Fibroblast of lung (primary cell): ENCODE data around the gene BMPR1A. TPM values are rescaled to one million over a fixed set of nuclear protein-coding genes. Genes with fewer than 3 reads are reported as not detected.

Source experiments
- DNase-seq, 2 donors: peaks; one replicate each; pipeline versions ENCODE4 v3.0.0 to v3.0.0-alpha.2; 2010; ENCODE audit warnings: low read depth in 2 of 2
- H2AFZ ChIP-seq: 2 replicates; pipeline ENCODE4 v1.5.1; 2012; ENCODE audit warnings: low read length, control low read depth, inconsistent platforms
- H3K27ac ChIP-seq: 2 replicates; pipeline ENCODE4 v1.5.1; 2011; ENCODE audit warnings: low read length, control low read depth; ENCODE audit not compliant: insufficient read depth
- H3K27me3 ChIP-seq: 2 replicates; pipeline ENCODE4 v1.5.1; 2011; ENCODE audit warnings: mild to moderate bottlenecking, low read length; ENCODE audit not compliant: control insufficient read depth, insufficient read depth
- H3K36me3 ChIP-seq: 2 replicates; pipeline ENCODE4 v1.5.1; 2011; ENCODE audit warnings: low read length; ENCODE audit not compliant: control insufficient read depth, insufficient read depth
- H3K4me1 ChIP-seq: 2 replicates; pipeline ENCODE4 v1.5.1; 2011; ENCODE audit warnings: low read length; ENCODE audit not compliant: control insufficient read depth, insufficient read depth; ENCODE audit errors: extremely low read depth
- H3K4me2 ChIP-seq: 2 replicates; pipeline ENCODE4 v1.5.1; 2011; ENCODE audit warnings: low read length, control low read depth; ENCODE audit not compliant: insufficient read depth; ENCODE audit errors: extremely low read depth
- H3K4me3 ChIP-seq, 4 experiments: fragments of 200-600 bp in 1 of 4; sonication (generic) in 1 of 4; replicated peaks in 1 of 4; 2 replicates each; pipeline ENCODE4 v1.5.1; 2011 to 2016; ENCODE audit warnings: low read length in 4 of 4, low read depth in 3 of 4, mild to moderate bottlenecking in 3 of 4, control low read depth in 2 of 4, inconsistent platforms in 1 of 4, mixed read lengths in 1 of 4; ENCODE audit not compliant: insufficient read depth in 1 of 4; ENCODE audit errors: control extremely low read depth in 1 of 4
- H3K79me2 ChIP-seq: 2 replicates; pipeline ENCODE4 v1.5.1; 2012; ENCODE audit warnings: mild to moderate bottlenecking, low read length, inconsistent platforms; ENCODE audit not compliant: control insufficient read depth, insufficient read depth
- H3K9ac ChIP-seq: 2 replicates; pipeline ENCODE4 v1.5.1; 2011; ENCODE audit warnings: mild to moderate bottlenecking, low read length, control low read depth; ENCODE audit not compliant: insufficient read depth
- H3K9me3 ChIP-seq: 2 replicates; pipeline ENCODE4 v1.5.1; 2012; ENCODE audit warnings: low read depth, low read length; ENCODE audit not compliant: control insufficient read depth, insufficient read depth
- H4K20me1 ChIP-seq: 2 replicates; pipeline ENCODE4 v1.5.1; 2011; ENCODE audit warnings: low read length; ENCODE audit not compliant: control insufficient read depth, insufficient read depth; ENCODE audit errors: extremely low read depth
- CTCF ChIP-seq, 2 donors: IDR thresholded peaks in 1 of 2; conservative IDR thresholded peaks in 1 of 2; 1 replicate in 1 of 2; 2 replicates in 1 of 2; pipeline ENCODE4 v1.5.1; 2011 to 2012; ENCODE audit warnings: low read length in 2 of 2, control low read depth in 1 of 2, inconsistent platforms in 1 of 2, low read depth in 1 of 2, mild to moderate bottlenecking in 1 of 2
- EZH2 ChIP-seq: IDR thresholded peaks from 2 replicates; pipeline ENCODE4 v1.5.1; 2012; ENCODE audit warnings: low read length, control low read depth, mild to moderate bottlenecking; ENCODE audit errors: missing control alignments
- polyA plus RNA-seq, 2 donors: library from polyadenylated mRNA; depleted of rRNA in 1 of 2; stranded (reverse) in 1 of 2; unstranded in 1 of 2; fragments of >200 nt; gene quantifications; 2 replicates each; pipeline ENCODE4 v1.2.1, GENCODE V29; 2011 to 2012; ENCODE audit warnings: missing spikeins in 1 of 2
- total RNA-seq: library from RNA; depleted of rRNA; stranded (reverse); fragments of >200 nt; gene quantifications from 2 replicates; pipeline ENCODE4 v1.2.1, GENCODE V29; 2014

BMPR1A gene
- total and polyA plus RNA-seq, 2 donors (not counting 1 experiment from before 2014, with no cell fraction given) = 52.8 to 61.8 TPM

GRCh38 chr10:86905429-86905828, 149.0 kb downstream of the BMPR1A start:
- Histone ChIP-seq H3K4me2 (no peak overlapping the region), H3K79me2 (no peaks in the 10 kb centered on the region), H3K9me3 (no peaks in the 10 kb centered on the region), H4K20me1 (no peaks in the 10 kb centered on the region), H3K9ac (no peak overlapping the region), H3K4me3 (no peak overlapping the region), H2AFZ (no peak overlapping the region), H3K4me1 (no peaks in the 10 kb centered on the region), H3K27ac (no peak overlapping the region), H3K36me3 (peaks cover 2% of the 10 kb centered on the region), H3K27me3 (no peaks in the 10 kb centered on the region)
- DNase-seq = no peak
- TF ChIP-seq CTCF (conservative IDR thresholded peaks at IDR 0.05 in 1 of 2, IDR thresholded peaks at IDR 0.05 in 1 of 2; ENCODE audit: low read depth in 1 of 2, low read length in 2 of 2) (no peak), EZH2 (no peak)

- H3K36me3 ChIP-seq = no peaks in the 10 kb centered on the region
- no peak overlapping the region for H3K27ac ChIP-seq
- DNase-seq = peak in 1 of 2 donors; percentile 60
- no peaks in the 10 kb centered on the region for H3K27me3 ChIP-seq
- H3K4me3 ChIP-seq = no peak overlapping the region
- no peaks in the 10 kb centered on the region for H3K79me2 ChIP-seq
- no peak for TF ChIP-seq CTCF (conservative IDR thresholded peaks at IDR 0.05 in 1 of 2, IDR thresholded peaks at IDR 0.05 in 1 of 2; ENCODE audit: low read depth in 1 of 2, low read length in 2 of 2)
- no peak for TF ChIP-seq EZH2
- no peak overlapping the region for H3K9ac ChIP-seq
- H3K4me2 ChIP-seq = no peak overlapping the region
- H2AFZ ChIP-seq = no peak overlapping the region
- H3K4me1 ChIP-seq = no peaks in the 10 kb centered on the region
- no peaks in the 10 kb centered on the region for H4K20me1 ChIP-seq
- no peaks in the 10 kb centered on the region for H3K9me3 ChIP-seq
These were observed 158.3 kb downstream of the BMPR1A start for GRCh38 chr10:86914734-86915133.

- TF ChIP-seq EZH2 = no peak
- no peak for TF ChIP-seq CTCF (conservative IDR thresholded peaks at IDR 0.05 in 1 of 2, IDR thresholded peaks at IDR 0.05 in 1 of 2; ENCODE audit: low read depth in 1 of 2, low read length in 2 of 2)
- H3K27me3 ChIP-seq = no peaks in the 10 kb centered on the region
- no peak overlapping the region for H3K9ac ChIP-seq
- DNase-seq = peak; percentile 66 to 68
- H3K79me2 ChIP-seq = no peaks in the 10 kb centered on the region
- no peak overlapping the region for H2AFZ ChIP-seq
- H3K27ac ChIP-seq = no peak overlapping the region
- H4K20me1 ChIP-seq = no peaks in the 10 kb centered on the region
- no peaks in the 10 kb centered on the region for H3K9me3 ChIP-seq
- peaks cover 9% of the 10 kb centered on the region for H3K36me3 ChIP-seq
- H3K4me1 ChIP-seq = no peaks in the 10 kb centered on the region
- no peak overlapping the region for H3K4me3 ChIP-seq
- no peak overlapping the region for H3K4me2 ChIP-seq
These were observed 161.6 kb downstream of the BMPR1A start for GRCh38 chr10:86918022-86918471.
